Activated naive CD8-positive, alpha-beta T cell treated with anti-CD3 and anti-CD28 coated beads for 36 hours (primary cell): Measurements from ENCODE around the gene ISOC1. TPM values are rescaled to one million over a fixed set of nuclear protein-coding genes. Genes with fewer than 3 reads are reported as not detected.
A peak's percentile ranks its signal among the peaks of the same experiment; 100 is the strongest.

Source experiments
- DNase-seq: peaks from one replicate; pipeline ENCODE4 v3.0.0; 2021
- H3K27ac Mint-ChIP-seq: one replicate; pipeline ENCODE4 v1.8.0; 2022; ENCODE audit warnings: mild to moderate bottlenecking, moderate library complexity, mixed read lengths
- H3K27me3 Mint-ChIP-seq: one replicate; pipeline ENCODE4 v1.8.0; 2022; ENCODE audit warnings: mild to moderate bottlenecking, mixed read lengths
- H3K36me3 Mint-ChIP-seq: one replicate; pipeline ENCODE4 v1.8.0; 2021; ENCODE audit warnings: mild to moderate bottlenecking, mixed read lengths
- H3K4me1 Mint-ChIP-seq: one replicate; pipeline ENCODE4 v1.8.0; 2021; ENCODE audit warnings: mixed read lengths
- H3K4me3 Mint-ChIP-seq: one replicate; pipeline ENCODE4 v1.8.0; 2022; ENCODE audit warnings: mild to moderate bottlenecking, moderate library complexity, mixed read lengths
- H3K9me3 Mint-ChIP-seq: one replicate; pipeline ENCODE4 v1.8.0; 2022; ENCODE audit warnings: mixed read lengths
- total RNA-seq, 2 experiments: library from RNA; stranded (reverse); gene quantifications; one replicate each; pipeline ENCODE4 v1.2.3, GENCODE V29; 2021

The ISOC1 gene
- total RNA-seq, 2 experiments from 2014 or later: 24.3 to 25.8 TPM

DNA sequence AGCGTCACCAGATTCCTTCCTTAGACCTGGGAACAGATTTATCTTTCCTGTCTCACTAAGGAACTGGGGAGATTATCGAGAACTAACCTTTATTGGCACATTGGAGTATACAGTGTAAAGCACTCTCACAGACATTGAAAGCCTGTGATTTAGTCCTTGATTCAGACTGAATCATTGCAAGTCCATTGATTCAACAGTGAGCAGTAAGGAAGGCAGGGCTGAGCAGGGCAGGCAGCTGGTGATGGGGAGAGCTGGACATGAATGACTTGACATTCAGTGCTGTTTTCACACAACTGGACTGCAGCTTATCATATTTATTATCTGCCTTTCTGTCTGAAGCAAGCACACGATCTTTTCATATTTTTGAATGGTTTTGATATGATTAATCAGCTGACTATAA is 16.2 kb downstream of the ISOC1 start:
- Mint-ChIP-seq H3K27ac (no peak overlapping the region), H3K27me3 (no peaks in the 10 kb centered on the region), H3K9me3 (no peaks in the 10 kb centered on the region), H3K36me3 (peaks cover 21% of the 10 kb centered on the region), H3K4me3 (no peak overlapping the region), H3K4me1 (peaks cover 3% of the 10 kb centered on the region)
- DNase-seq: no peak

- peaks cover 3% of the 10 kb centered on the region for H3K4me1 Mint-ChIP-seq
- H3K27ac Mint-ChIP-seq: no peak overlapping the region
- peaks cover 16% of the 10 kb centered on the region for H3K36me3 Mint-ChIP-seq
- no peaks in the 10 kb centered on the region for H3K27me3 Mint-ChIP-seq
- no peak for DNase-seq
- H3K9me3 Mint-ChIP-seq: no peaks in the 10 kb centered on the region
- no peak overlapping the region for H3K4me3 Mint-ChIP-seq
Measured at GRCh38 chr5:129111351-129111750, 16.8 kb downstream of the ISOC1 start.

DNA sequence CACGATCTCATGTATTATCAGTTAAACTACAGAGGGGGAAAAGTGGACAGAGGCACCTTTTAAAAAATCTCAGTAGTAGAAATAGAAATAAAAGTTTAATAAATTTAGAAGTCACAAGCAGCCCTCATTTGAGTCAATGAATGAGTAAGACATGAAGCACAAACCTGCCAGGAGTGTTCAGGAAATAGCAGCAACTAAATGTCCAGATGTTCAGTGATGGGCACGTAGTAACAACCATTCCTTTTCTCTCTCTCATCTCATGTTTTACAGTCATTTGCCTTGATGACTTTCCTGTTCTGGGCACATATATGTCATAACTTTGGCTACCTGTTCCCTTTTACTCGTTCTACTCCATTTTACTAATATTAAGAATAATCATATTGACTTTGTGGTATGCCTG is 17.7 kb downstream of the ISOC1 start:
- H3K4me3 Mint-ChIP-seq: no peak overlapping the region
- H3K27me3 Mint-ChIP-seq: no peaks in the 10 kb centered on the region
- no peak overlapping the region for H3K27ac Mint-ChIP-seq
- peaks cover 3% of the 10 kb centered on the region for H3K4me1 Mint-ChIP-seq
- no peaks in the 10 kb centered on the region for H3K9me3 Mint-ChIP-seq
- H3K36me3 Mint-ChIP-seq: peaks cover 9% of the 10 kb centered on the region
- no peak for DNase-seq

GRCh38 chr5:129113867-129114266 is 19.3 kb downstream of the ISOC1 start:
- no peaks in the 10 kb centered on the region for H3K27me3 Mint-ChIP-seq
- no peak overlapping the region for H3K4me3 Mint-ChIP-seq

GRCh38 chr5:129114539-129115193 is 20.1 kb downstream of the ISOC1 start:
- H3K4me3 Mint-ChIP-seq: no peak overlapping the region
- DNase-seq: no peak

More at GRCh38 chr5:129113867-129114266, 19.3 kb downstream of the ISOC1 start:
- H3K4me1 Mint-ChIP-seq: peaks cover 3% of the 10 kb centered on the region
- no peak for DNase-seq
- peaks cover 7% of the 10 kb centered on the region for H3K36me3 Mint-ChIP-seq
- H3K9me3 Mint-ChIP-seq: no peaks in the 10 kb centered on the region
- no peak overlapping the region for H3K27ac Mint-ChIP-seq

GRCh38 chr5:129115680-129116079 is 21.1 kb downstream of the ISOC1 start:
- DNase-seq: no peak
- Mint-ChIP-seq H3K4me1 (peaks cover 3% of the 10 kb centered on the region), H3K36me3 (no peaks in the 10 kb centered on the region)

More at GRCh38 chr5:129114539-129115193, 20.1 kb downstream of the ISOC1 start:
- H3K36me3 Mint-ChIP-seq: peaks cover 1% of the 10 kb centered on the region
- no peaks in the 10 kb centered on the region for H3K9me3 Mint-ChIP-seq
- H3K4me1 Mint-ChIP-seq: peaks cover 3% of the 10 kb centered on the region
- H3K27ac Mint-ChIP-seq: no peak overlapping the region
- no peaks in the 10 kb centered on the region for H3K27me3 Mint-ChIP-seq

GRCh38 chr5:129116797-129117196 is 22.2 kb downstream of the ISOC1 start:
- no peak overlapping the region for H3K27ac Mint-ChIP-seq
- no peaks in the 10 kb centered on the region for H3K27me3 Mint-ChIP-seq
- no peak overlapping the region for H3K4me3 Mint-ChIP-seq
- no peak for DNase-seq
- H3K36me3 Mint-ChIP-seq: no peaks in the 10 kb centered on the region
- H3K9me3 Mint-ChIP-seq: no peaks in the 10 kb centered on the region
- peaks cover 3% of the 10 kb centered on the region for H3K4me1 Mint-ChIP-seq

More at GRCh38 chr5:129115680-129116079, 21.1 kb downstream of the ISOC1 start:
- Mint-ChIP-seq H3K27ac (no peak overlapping the region), H3K9me3 (no peaks in the 10 kb centered on the region), H3K27me3 (no peaks in the 10 kb centered on the region), H3K4me3 (no peak overlapping the region)

DNA sequence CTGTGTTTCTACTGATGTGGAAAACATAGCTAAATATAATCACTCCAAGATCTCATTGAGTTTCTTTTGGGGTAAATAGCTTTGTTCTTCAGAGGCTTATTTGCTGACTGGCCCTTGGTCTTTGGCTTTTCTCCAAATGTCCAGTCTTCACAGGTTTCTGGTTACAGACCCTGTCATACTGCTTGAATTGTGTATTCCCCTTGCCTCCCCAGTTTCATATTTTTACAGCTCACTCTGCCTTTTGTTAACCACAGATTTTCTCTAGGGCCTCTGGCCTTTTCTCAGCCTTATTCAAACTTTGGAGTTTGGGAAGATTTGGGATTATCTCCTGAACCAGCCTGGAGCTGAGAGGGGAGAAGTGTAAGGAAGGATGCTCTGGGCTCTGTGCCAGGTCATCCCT is 23.9 kb downstream of the ISOC1 start:
- H3K4me3 Mint-ChIP-seq: no peak overlapping the region
- peaks cover 3% of the 10 kb centered on the region for H3K4me1 Mint-ChIP-seq
- no peaks in the 10 kb centered on the region for H3K9me3 Mint-ChIP-seq
- H3K36me3 Mint-ChIP-seq: no peaks in the 10 kb centered on the region
- no peaks in the 10 kb centered on the region for H3K27me3 Mint-ChIP-seq
- no peak for DNase-seq
- no peak overlapping the region for H3K27ac Mint-ChIP-seq

DNA sequence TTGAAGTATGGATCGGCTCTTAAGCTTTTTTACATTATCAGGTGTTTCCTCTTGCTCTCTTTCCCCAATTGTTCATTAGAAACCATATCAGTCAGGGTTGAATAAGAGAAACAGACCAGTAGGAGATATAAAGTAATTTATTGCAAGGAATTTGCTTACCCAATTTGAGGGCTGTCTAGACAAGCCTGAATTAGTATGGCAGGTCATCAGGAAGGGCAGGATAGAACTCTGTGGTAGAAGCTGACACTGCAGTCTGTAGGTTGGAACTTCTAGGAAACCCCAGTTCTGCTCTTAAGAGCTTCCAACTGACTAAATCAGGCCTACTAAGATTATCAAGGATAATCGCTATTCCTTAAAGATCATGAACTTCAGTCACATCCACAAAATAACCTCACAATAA is 24.3 kb downstream of the ISOC1 start:
- no peaks in the 10 kb centered on the region for H3K9me3 Mint-ChIP-seq
- H3K36me3 Mint-ChIP-seq: no peaks in the 10 kb centered on the region
- DNase-seq: no peak
- no peak overlapping the region for H3K27ac Mint-ChIP-seq
- no peaks in the 10 kb centered on the region for H3K27me3 Mint-ChIP-seq
- H3K4me3 Mint-ChIP-seq: no peak overlapping the region
- peaks cover 3% of the 10 kb centered on the region for H3K4me1 Mint-ChIP-seq

GRCh38 chr5:129120158-129120581 is 25.6 kb downstream of the ISOC1 start:
- Mint-ChIP-seq H3K4me1 (no peaks in the 10 kb centered on the region), H3K36me3 (no peaks in the 10 kb centered on the region), H3K9me3 (no peaks in the 10 kb centered on the region), H3K27me3 (no peaks in the 10 kb centered on the region), H3K27ac (no peak overlapping the region), H3K4me3 (no peak overlapping the region)
- DNase-seq: no peak

DNA sequence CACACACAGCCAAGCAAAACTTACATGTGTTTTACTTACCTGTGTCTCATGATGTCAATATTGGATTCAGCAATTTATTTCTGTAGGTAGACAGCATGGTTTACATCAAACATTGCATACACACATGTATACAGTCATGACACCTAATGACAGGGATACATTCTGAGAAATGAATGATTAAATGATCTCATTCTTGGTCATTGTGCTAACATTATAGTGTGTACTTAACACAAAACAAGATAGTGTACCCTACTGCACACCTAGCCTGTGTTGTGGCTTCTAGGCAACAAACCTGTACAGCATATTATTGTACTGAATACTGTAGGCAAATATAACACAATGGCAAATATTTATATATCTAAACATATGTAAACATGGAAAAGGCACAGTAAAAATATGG is 28.0 kb downstream of the ISOC1 start:
- Mint-ChIP-seq H3K9me3 (no peaks in the 10 kb centered on the region), H3K4me3 (no peak overlapping the region), H3K27me3 (no peaks in the 10 kb centered on the region), H3K36me3 (no peaks in the 10 kb centered on the region), H3K27ac (no peak overlapping the region), H3K4me1 (peaks cover 9% of the 10 kb centered on the region)
- no peak for DNase-seq

DNA sequence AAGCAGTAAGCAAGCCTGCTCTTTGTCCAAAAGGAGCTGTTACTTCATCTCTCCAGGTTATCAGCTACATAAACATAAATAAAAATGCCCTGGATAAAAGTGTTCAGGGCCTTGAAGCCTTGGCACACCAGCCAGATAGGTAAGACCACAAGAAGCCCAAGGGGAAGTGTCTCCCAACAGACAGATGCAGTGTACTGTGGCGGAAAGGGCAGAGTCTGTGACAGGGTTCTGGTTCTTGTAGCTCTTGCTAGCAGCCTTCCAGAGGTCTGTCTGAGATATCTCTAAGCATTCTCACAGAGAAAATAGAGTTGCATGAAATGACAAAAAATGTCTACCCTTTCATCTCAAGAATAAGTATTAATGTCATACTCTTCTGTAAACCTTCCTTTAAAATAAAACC is 30.1 kb downstream of the ISOC1 start:
- H3K36me3 Mint-ChIP-seq: no peaks in the 10 kb centered on the region
- no peaks in the 10 kb centered on the region for H3K27me3 Mint-ChIP-seq
- DNase-seq: no peak
- no peak overlapping the region for H3K4me3 Mint-ChIP-seq
- peaks cover 9% of the 10 kb centered on the region for H3K4me1 Mint-ChIP-seq
- no peak overlapping the region for H3K27ac Mint-ChIP-seq
- no peaks in the 10 kb centered on the region for H3K9me3 Mint-ChIP-seq

DNA sequence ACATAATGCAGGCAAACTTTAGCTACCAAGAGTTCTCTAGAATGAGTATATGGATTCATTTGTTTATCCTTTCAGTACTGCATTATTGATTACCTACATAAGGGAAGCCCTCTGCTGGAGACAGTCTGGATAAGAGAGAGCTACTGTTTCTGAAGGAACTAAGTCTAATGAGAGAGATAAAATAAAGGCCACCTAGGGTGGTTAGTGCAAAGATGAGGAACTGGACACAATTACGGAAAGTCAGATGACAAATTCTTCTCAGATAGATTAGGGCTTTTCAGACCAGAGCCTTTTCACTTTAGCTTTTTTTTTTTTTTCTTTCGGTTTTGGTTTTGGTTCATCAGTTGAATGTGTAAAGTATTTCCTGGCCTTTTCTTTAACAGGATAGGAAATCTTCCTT is 31.3 kb downstream of the ISOC1 start:
- Mint-ChIP-seq H3K27me3 (no peaks in the 10 kb centered on the region), H3K4me3 (no peak overlapping the region), H3K9me3 (no peaks in the 10 kb centered on the region), H3K36me3 (no peaks in the 10 kb centered on the region), H3K4me1 (peaks cover 9% of the 10 kb centered on the region), H3K27ac (peak overlapping the region; percentile 79)
- DNase-seq: no peak

DNA sequence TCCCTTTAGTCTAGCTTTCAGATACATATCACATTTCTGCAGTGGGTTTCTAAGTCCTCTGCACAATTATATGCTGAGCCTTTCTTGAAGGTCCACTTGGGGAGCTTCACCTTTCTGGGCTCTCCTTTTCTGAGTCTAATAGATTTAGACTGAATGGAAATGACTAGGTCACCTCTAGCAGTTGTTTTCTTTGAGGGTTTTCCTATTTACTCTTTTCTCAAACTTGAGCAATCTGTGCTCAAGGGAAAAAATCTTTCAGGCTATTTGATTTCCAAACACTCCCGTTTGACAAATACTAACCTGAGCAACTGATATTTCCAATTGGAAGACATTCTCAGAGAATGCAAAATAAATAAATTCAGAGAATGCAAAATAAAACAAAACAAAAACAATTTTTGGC is 39.0 kb downstream of the ISOC1 start:
- no peak overlapping the region for H3K4me3 Mint-ChIP-seq
- DNase-seq: no peak
- H3K9me3 Mint-ChIP-seq: no peaks in the 10 kb centered on the region
- no peak overlapping the region for H3K27ac Mint-ChIP-seq
- no peaks in the 10 kb centered on the region for H3K36me3 Mint-ChIP-seq
- H3K4me1 Mint-ChIP-seq: no peaks in the 10 kb centered on the region
- H3K27me3 Mint-ChIP-seq: no peaks in the 10 kb centered on the region

GRCh38 chr5:129135633-129136032 is 41.1 kb downstream of the ISOC1 start:
- Mint-ChIP-seq H3K36me3 (no peaks in the 10 kb centered on the region), H3K27me3 (no peaks in the 10 kb centered on the region), H3K4me3 (no peak overlapping the region), H3K27ac (no peak overlapping the region), H3K9me3 (no peaks in the 10 kb centered on the region), H3K4me1 (no peaks in the 10 kb centered on the region)
- DNase-seq: peak; percentile 1

GRCh38 chr5:129137637-129138036 is 43.1 kb downstream of the ISOC1 start:
- H3K36me3 Mint-ChIP-seq: no peaks in the 10 kb centered on the region
- no peak for DNase-seq
- H3K4me3 Mint-ChIP-seq: no peak overlapping the region
- H3K4me1 Mint-ChIP-seq: no peaks in the 10 kb centered on the region
- no peaks in the 10 kb centered on the region for H3K9me3 Mint-ChIP-seq
- no peaks in the 10 kb centered on the region for H3K27me3 Mint-ChIP-seq
- no peak overlapping the region for H3K27ac Mint-ChIP-seq
